ENCODE measurements around the gene DGLUCY. TPM values are rescaled to one million over a fixed set of nuclear protein-coding genes. Genes with fewer than 3 reads are reported as not detected.
A peak's percentile ranks its signal among the peaks of the same experiment; 100 is the strongest.

Gene DGLUCY
- total RNA-seq, 1 donor from 2014 or later, result 59.2 TPM

DNA sequence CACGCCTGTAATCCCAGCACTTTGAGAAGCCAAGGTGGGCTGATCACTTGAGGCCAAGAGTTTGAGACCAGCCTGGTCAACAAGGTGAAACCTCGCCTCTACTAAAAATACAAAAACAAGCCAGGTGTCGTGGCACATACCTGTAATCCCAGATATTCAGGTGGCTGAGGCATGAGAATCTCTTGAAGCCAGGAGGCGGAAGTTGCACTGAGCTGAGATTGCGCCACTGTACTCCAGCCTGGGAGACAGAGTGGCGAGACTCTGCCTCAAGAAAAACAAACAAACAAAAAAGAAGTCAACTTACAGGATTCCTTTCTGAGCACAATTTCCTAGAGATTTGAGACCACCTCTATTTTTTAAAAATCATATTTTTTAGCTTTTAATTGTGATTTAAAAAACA lies 45.3 kb downstream of the DGLUCY start:
- DNase-seq (ENCODE audit: low spot score in 2 of 2), result no peak
- TF ChIP-seq, protein P1, sequence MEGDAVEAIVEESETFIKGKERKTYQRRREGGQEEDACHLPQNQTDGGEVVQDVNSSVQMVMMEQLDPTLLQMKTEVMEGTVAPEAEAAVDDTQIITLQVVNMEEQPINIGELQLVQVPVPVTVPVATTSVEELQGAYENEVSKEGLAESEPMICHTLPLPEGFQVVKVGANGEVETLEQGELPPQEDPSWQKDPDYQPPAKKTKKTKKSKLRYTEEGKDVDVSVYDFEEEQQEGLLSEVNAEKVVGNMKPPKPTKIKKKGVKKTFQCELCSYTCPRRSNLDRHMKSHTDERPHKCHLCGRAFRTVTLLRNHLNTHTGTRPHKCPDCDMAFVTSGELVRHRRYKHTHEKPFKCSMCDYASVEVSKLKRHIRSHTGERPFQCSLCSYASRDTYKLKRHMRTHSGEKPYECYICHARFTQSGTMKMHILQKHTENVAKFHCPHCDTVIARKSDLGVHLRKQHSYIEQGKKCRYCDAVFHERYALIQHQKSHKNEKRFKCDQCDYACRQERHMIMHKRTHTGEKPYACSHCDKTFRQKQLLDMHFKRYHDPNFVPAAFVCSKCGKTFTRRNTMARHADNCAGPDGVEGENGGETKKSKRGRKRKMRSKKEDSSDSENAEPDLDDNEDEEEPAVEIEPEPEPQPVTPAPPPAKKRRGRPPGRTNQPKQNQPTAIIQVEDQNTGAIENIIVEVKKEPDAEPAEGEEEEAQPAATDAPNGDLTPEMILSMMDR (IDR thresholded peaks at IDR 0.05), result no peak
- peaks cover 31% of the 10 kb centered on the region in 2 donors for H3K36me3 ChIP-seq
- no peaks in the 10 kb centered on the region for H3K4me1 ChIP-seq
- no peaks in the 10 kb centered on the region for H3K9me3 ChIP-seq
- no peak overlapping the region for H3K27ac ChIP-seq
- H3K27me3 ChIP-seq, result no peaks in the 10 kb centered on the region
- intact Hi-C loops (cut with DNase I), result no loop called here
- no peak overlapping the region for H3K4me3 ChIP-seq

DNA sequence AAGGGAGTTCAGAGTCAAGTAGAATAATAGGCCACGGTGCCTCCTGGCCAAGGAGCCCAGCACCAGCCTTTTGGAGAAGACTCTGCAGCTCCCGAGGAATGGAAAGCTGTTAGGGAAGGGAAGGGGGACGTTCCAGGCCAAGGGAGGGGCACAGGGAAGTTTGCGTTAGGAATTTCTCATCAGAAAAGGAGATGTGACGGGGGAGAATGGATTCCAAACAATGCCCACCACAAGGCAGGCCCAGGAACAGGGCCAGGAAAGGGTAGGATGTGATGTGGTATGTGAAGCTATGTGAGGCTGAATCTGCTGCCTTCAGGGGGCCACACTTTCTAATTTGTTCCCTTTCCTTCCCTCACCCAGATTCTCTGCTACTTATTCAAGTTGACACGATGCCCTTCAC lies 46.0 kb downstream of the DGLUCY start:
- Histone ChIP-seq H3K4me1 (no peaks in the 10 kb centered on the region), H3K4me3 (no peak overlapping the region), H3K9me3 (no peaks in the 10 kb centered on the region), H3K36me3 (peaks cover 31 to 35% of the 10 kb centered on the region in 2 donors), H3K27ac (no peak overlapping the region), H3K27me3 (no peaks in the 10 kb centered on the region)
- intact Hi-C loops (cut with DNase I), result no loop called here
- TF ChIP-seq, protein P1 (IDR thresholded peaks at IDR 0.05), result no peak
- no peak for DNase-seq (ENCODE audit: low spot score in 2 of 2)

DNA sequence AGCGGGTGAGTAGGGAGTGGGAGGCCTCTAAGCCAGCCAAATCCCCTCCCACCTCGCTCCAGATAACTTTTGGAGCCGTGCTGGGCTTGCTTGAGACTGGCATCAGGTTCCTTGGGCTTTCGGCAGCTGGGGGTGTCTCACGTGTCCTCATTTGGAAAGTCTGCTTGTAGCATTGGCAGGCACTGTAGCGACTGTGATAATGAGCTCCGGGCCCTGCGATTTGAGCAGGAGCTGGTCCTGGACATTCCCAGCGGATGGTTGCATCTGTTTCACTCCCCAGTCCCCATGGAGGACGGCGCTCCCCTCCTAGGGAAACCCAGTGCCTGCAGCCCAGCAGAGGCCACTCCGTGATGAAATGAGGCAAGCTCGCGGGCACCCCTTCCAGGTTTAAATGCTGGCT lies 49.4 kb downstream of the DGLUCY start:
- H3K9me3 ChIP-seq, result no peaks in the 10 kb centered on the region
- H3K36me3 ChIP-seq, result peaks cover 41 to 48% of the 10 kb centered on the region in 2 donors
- H3K4me1 ChIP-seq, result no peaks in the 10 kb centered on the region
- intact Hi-C loops (cut with DNase I), result no loop called here
- H3K27me3 ChIP-seq, result no peaks in the 10 kb centered on the region
- H3K27ac ChIP-seq, result no peak overlapping the region
- no peak overlapping the region for H3K4me3 ChIP-seq
- DNase-seq (ENCODE audit: low spot score in 2 of 2), result no peak
- TF ChIP-seq, protein P1 (IDR thresholded peaks at IDR 0.05), result no peak

DNA sequence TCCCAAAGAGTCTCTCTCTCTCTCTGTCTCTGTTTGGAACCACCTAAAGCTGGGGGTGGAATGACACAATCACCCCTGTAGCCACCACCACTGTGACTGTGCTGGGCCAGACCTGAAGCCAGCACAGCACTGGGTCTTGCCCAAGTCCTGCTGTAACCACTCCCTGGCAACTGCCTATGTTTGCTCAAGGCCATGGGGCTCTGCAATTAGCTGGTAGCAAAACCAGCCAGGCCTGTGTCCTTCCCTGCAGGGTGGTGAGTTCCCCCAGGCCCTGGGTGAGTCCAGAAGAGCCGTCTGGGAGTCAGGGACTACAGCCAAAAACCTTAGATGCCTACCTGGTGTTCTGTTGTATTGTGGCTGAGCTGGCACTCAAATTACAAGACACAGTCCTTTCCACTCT lies 50.8 kb downstream of the DGLUCY start:
- Histone ChIP-seq H3K4me1 (no peaks in the 10 kb centered on the region), H3K9me3 (no peaks in the 10 kb centered on the region), H3K27ac (no peak overlapping the region), H3K36me3 (peaks cover 39 to 40% of the 10 kb centered on the region in 2 donors), H3K27me3 (no peaks in the 10 kb centered on the region), H3K4me3 (no peak overlapping the region)
- TF ChIP-seq, protein P1 (IDR thresholded peaks at IDR 0.05), result no peak
- intact Hi-C loops (cut with DNase I), result no loop called here
- no peak for DNase-seq (ENCODE audit: low spot score in 2 of 2)

DNA sequence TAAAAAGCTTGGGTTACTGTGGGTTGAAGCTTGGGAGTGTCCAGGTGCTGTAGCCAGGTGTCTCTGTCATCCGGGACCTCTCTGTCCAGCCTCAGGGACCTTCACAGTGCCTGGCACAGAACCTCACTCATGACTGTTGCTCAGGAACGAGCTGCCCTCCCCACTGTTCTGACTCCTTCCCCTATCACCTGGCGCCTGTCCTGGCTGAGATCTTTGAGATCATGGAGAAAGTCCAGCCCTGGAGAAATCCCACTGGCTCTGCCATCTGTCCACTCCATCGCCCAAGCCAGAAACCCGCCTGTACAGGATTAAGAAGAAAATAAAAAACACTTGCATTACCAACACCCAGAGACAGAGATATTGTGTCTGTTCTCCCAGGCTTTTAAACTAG lies 53.5 kb downstream of the DGLUCY start:
- Histone ChIP-seq H3K4me3 (no peak overlapping the region), H3K27me3 (no peaks in the 10 kb centered on the region), H3K27ac (no peak overlapping the region), H3K9me3 (no peaks in the 10 kb centered on the region), H3K36me3 (peaks cover 17 to 24% of the 10 kb centered on the region in 2 donors), H3K4me1 (peaks cover 8 to 11% of the 10 kb centered on the region in 2 donors)
- intact Hi-C loops (cut with DNase I), result no loop called here
- TF ChIP-seq, protein P1 (IDR thresholded peaks at IDR 0.05), result no peak
- no peak for DNase-seq (ENCODE audit: low spot score in 2 of 2)

DNA sequence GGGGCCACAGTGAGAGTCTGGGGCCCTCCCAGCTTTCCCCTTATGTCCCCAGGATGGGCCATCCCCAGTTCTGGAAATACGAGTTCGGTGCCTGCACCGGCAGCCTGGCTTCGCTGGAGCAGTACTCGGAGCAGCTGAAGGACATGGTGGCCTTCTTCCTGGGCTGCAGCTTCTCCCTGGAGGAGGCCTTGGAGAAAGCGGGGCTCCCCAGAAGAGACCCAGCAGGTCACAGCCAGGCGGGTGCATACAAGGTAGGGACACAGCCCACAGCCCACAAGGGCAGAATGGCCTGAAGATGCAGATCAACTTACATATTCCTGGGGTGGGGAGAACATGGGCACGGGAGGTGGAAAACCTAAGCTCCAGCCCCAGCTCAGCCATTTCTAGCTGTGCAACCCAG lies 56.1 kb downstream of the DGLUCY start:
- peaks cover 8 to 11% of the 10 kb centered on the region in 2 donors for H3K4me1 ChIP-seq
- H3K36me3 ChIP-seq, result peaks cover 13 to 17% of the 10 kb centered on the region in 2 donors
- H3K27ac ChIP-seq, result peak overlapping the region; percentile 22 to 69
- TF ChIP-seq, protein P1 (IDR thresholded peaks at IDR 0.05), result no peak
- DNase-seq (ENCODE audit: low spot score in 2 of 2), result no peak
- H3K9me3 ChIP-seq, result no peaks in the 10 kb centered on the region
- intact Hi-C loops (cut with DNase I), result no loop called here
- no peak overlapping the region for H3K4me3 ChIP-seq
- no peaks in the 10 kb centered on the region for H3K27me3 ChIP-seq

Data from ascending aorta (tissue), 2 donors.